Fibroblast of pulmonary artery (primary cell): ENCODE data around the gene LRRC8B.

ENCODE experiments used
- DNase-seq: peaks from one replicate; pipeline ENCODE4 v3.0.0-alpha.2; 2010; ENCODE audit warnings: low read depth
- H3K4me3 ChIP-seq: replicated peaks from 2 replicates; pipeline ENCODE4 v1.5.1; 2011; ENCODE audit warnings: low read depth, mild to moderate bottlenecking, control low read depth, low read length, moderate library complexity
- CTCF ChIP-seq: IDR thresholded peaks from 2 replicates; pipeline ENCODE4 v1.5.1; 2011; ENCODE audit warnings: mild to moderate bottlenecking, control low read depth, low read length, inconsistent platforms; ENCODE audit errors: missing control alignments

LRRC8B gene

GRCh38 chr1:89524369-89525168 is at the start of gene LRRC8B:
TSS of gene LRRC8B (plus strand) at chr1:89524829. CDS start at chr1:89582651, 57,822 bp downstream.
- H3K4me3 ChIP-seq: peak within 1 kb of the TSS; percentile 93
- no peak for TF ChIP-seq CTCF
- DNase-seq: peak; percentile 84

GRCh38 chr1:89475269-89475668 is 49.4 kb upstream of the LRRC8B start:
- TF ChIP-seq CTCF: no peak
- no peak for DNase-seq
- H3K4me3 ChIP-seq: no peak overlapping the region

- no peak for DNase-seq
- no peak overlapping the region for H3K4me3 ChIP-seq
- no peak for TF ChIP-seq CTCF
Measured at GRCh38 chr1:89476072-89476471, 48.6 kb upstream of the LRRC8B start.

- TF ChIP-seq CTCF: peak; percentile 84
- H3K4me3 ChIP-seq: no peak overlapping the region
- peak; percentile 91 for DNase-seq
Measured at GRCh38 chr1:89483010-89483756, 41.4 kb upstream of the LRRC8B start.

- no peak for TF ChIP-seq CTCF
- no peak for DNase-seq
- H3K4me3 ChIP-seq: no peak overlapping the region
Measured at GRCh38 chr1:89483757-89484077, 40.9 kb upstream of the LRRC8B start.

GRCh38 chr1:89484092-89485038 is 40.3 kb upstream of the LRRC8B start:
- no peak overlapping the region for H3K4me3 ChIP-seq
- TF ChIP-seq CTCF: no peak
- DNase-seq: no peak
